ENCODE results near the gene ARL6IP6. TPM values are rescaled to one million over a fixed set of nuclear protein-coding genes. Genes with fewer than 3 reads are reported as not detected.
"Not testable (repeated sequence)": the region's sequence is repeated elsewhere in the genome, so short reads cannot be mapped to it uniquely, and the experiment has no call there.

ARL6IP6 gene
- total RNA-seq, 6 experiments from 2014 or later, result 9.2 to 32.0 (median 24.3) TPM

- no peak overlapping the region for H3K27ac Mint-ChIP-seq
- H3K36me3 Mint-ChIP-seq (ENCODE audit: low read depth), result peaks cover 21% of the 10 kb centered on the region
- no peak for DNase-seq
- TF ChIP-seq CTCF (IDR thresholded peaks at IDR 0.05), result no peak
- H3K4me1 Mint-ChIP-seq (ENCODE audit: low read depth), result peaks cover 48% of the 10 kb centered on the region
- H3K4me3 Mint-ChIP-seq, result no peak overlapping the region; the same call in 1 of the 2 replicates
- peaks cover 2% of the 10 kb centered on the region; the same call in 1 of the 2 replicates for H3K27me3 Mint-ChIP-seq (ENCODE audit: insufficient read depth)
- no peaks in the 10 kb centered on the region for H3K9me3 Mint-ChIP-seq
These were observed 2.4 kb downstream of the ARL6IP6 start for GRCh38 chr2:152720794-152721193.

GRCh38 chr2:152722639-152723038 is 4.2 kb downstream of the ARL6IP6 start:
- not testable (repeated sequence) for DNase-seq; H3K27me3 Mint-ChIP-seq (ENCODE audit: insufficient read depth); H3K27ac Mint-ChIP-seq; H3K9me3 Mint-ChIP-seq; H3K36me3 Mint-ChIP-seq (ENCODE audit: low read depth); H3K4me3 Mint-ChIP-seq
- H3K4me1 Mint-ChIP-seq (ENCODE audit: low read depth), result peaks cover 41% of the 10 kb centered on the region

- no peak for TF ChIP-seq CTCF (IDR thresholded peaks at IDR 0.05)
- no peak overlapping the region for H3K27ac Mint-ChIP-seq
- H3K4me1 Mint-ChIP-seq (ENCODE audit: low read depth), result peaks cover 41% of the 10 kb centered on the region
- peaks cover under 1% of the 10 kb centered on the region; the same call in 1 of the 2 replicates for H3K27me3 Mint-ChIP-seq (ENCODE audit: insufficient read depth)
- H3K9me3 Mint-ChIP-seq, result no peaks in the 10 kb centered on the region
- peaks cover 9% of the 10 kb centered on the region; the same call in 1 of the 2 replicates for H3K36me3 Mint-ChIP-seq (ENCODE audit: low read depth)
- H3K4me3 Mint-ChIP-seq, result no peak overlapping the region
- no peak for DNase-seq
These were observed 5.5 kb downstream of the ARL6IP6 start for GRCh38 chr2:152723918-152724317.

GRCh38 chr2:152729844-152730243 is 11.4 kb downstream of the ARL6IP6 start:
- peaks cover 8% of the 10 kb centered on the region; the same call in 1 of the 2 replicates for H3K4me1 Mint-ChIP-seq (ENCODE audit: low read depth)
- DNase-seq, result no peak
- no peaks in the 10 kb centered on the region for H3K27me3 Mint-ChIP-seq (ENCODE audit: insufficient read depth)
- TF ChIP-seq CTCF (IDR thresholded peaks at IDR 0.05), result no peak
- H3K4me3 Mint-ChIP-seq, result no peak overlapping the region
- no peaks in the 10 kb centered on the region for H3K9me3 Mint-ChIP-seq
- no peaks in the 10 kb centered on the region for H3K36me3 Mint-ChIP-seq (ENCODE audit: low read depth)
- H3K27ac Mint-ChIP-seq, result no peak overlapping the region

GRCh38 chr2:152730591-152731333 is 12.3 kb downstream of the ARL6IP6 start:
- H3K4me3 Mint-ChIP-seq, result no peak overlapping the region
- no peaks in the 10 kb centered on the region for H3K9me3 Mint-ChIP-seq
- DNase-seq, result no peak
- no peaks in the 10 kb centered on the region for H3K4me1 Mint-ChIP-seq (ENCODE audit: low read depth)
- no peaks in the 10 kb centered on the region for H3K36me3 Mint-ChIP-seq (ENCODE audit: low read depth)
- TF ChIP-seq CTCF (IDR thresholded peaks at IDR 0.05), result no peak
- no peak overlapping the region for H3K27ac Mint-ChIP-seq
- no peaks in the 10 kb centered on the region for H3K27me3 Mint-ChIP-seq (ENCODE audit: insufficient read depth)

- DNase-seq; H3K9me3 Mint-ChIP-seq; H3K4me1 Mint-ChIP-seq (ENCODE audit: low read depth); H3K27me3 Mint-ChIP-seq (ENCODE audit: insufficient read depth); H3K27ac Mint-ChIP-seq; H3K4me3 Mint-ChIP-seq: not testable (repeated sequence)
- H3K36me3 Mint-ChIP-seq (ENCODE audit: low read depth), result peaks cover 12% of the 10 kb centered on the region
These were observed 19.1 kb downstream of the ARL6IP6 start for GRCh38 chr2:152737509-152737908.

Data from HFFc6 (cell line).